ENCODE measurements around the gene NKX2-4. TPM values are rescaled to one million over a fixed set of nuclear protein-coding genes. Genes with fewer than 3 reads are reported as not detected.
"Not testable (repeated sequence)": the region's sequence is repeated elsewhere in the genome, so short reads cannot be mapped to it uniquely, and the experiment has no call there.

NKX2-4 gene
- total and polyA plus RNA-seq, 2 of the 4 experiments (the other 2 are of a cell fraction): not detected

DNA sequence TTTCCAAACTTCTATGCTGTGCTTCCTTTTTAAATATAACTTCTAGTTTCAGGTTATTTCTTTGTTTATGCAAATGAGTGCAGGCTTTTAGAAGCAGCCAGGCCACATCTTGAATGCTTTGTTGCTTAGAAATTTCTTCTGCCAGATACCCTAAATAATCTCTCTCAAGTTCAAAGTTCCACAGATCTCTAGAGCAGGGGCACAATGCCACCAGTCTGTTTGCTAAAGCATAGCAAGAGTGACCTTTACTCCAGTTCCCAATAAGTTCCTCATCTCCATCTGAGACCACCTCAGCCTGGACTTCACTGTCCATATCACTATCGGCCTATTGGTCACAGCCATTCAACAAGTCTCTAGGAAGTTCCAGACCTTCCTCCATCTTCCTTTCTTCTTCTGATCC lies 26.4 kb upstream of the NKX2-4 start:
- CTCF ChIA-PET; H3K4ac ChIP-seq (ENCODE audit: low read depth, low read length); H3K4me3 ChIP-seq (ENCODE audit: insufficient read depth, low read depth, low read length); H2BK5ac ChIP-seq (ENCODE audit: low read depth, low read length, poor library complexity, severe bottlenecking); POLR2A ChIA-PET (ENCODE audit: unreplicated experiment); H2BK15ac ChIP-seq (ENCODE audit: low read depth, low read length); in situ Hi-C loops (cut with MboI; ENCODE audit: low sequenced_read_pairs); H2AK9ac ChIP-seq (replicated peaks; ENCODE audit: low read depth, low read length, poor library complexity); intact Hi-C loops (cut with micrococcal nuclease); H4K20me1 ChIP-seq (ENCODE audit: insufficient read depth, low read length); H3K36me3 ChIP-seq (ENCODE audit: control insufficient read depth, insufficient read depth, low read length); H3K9me1 ChIP-seq (ENCODE audit: insufficient read depth, low read length); H3K9ac ChIP-seq (ENCODE audit: low read depth, low read length); H3K4me1 ChIP-seq (ENCODE audit: control insufficient read depth, insufficient read depth, low read length); H3K27me3 ChIP-seq (ENCODE audit: control insufficient read depth, insufficient read depth, low read length); ATAC-seq (ENCODE audit: low read depth); BruUV-seq (replicated peaks); H3K18ac ChIP-seq (ENCODE audit: low read depth, low read length); dilution Hi-C loops (cut with HindIII; ENCODE audit: low sequenced_read_pairs, unreplicated experiment); H3K27ac ChIP-seq (ENCODE audit: insufficient read depth, low read length); DNase-seq; H3K9me3 ChIP-seq (ENCODE audit: control insufficient read depth, insufficient read depth, low read length); H2BK20ac ChIP-seq (ENCODE audit: low read depth, low read length); H3K79me1 ChIP-seq (ENCODE audit: low read depth in 1 of 2, low read length in 2 of 2); H3K23ac ChIP-seq (ENCODE audit: low read depth, low read length); H3K14ac ChIP-seq (replicated peaks; ENCODE audit: low read depth, low read length); H2BK120ac ChIP-seq (ENCODE audit: low read depth, low read length); H3K4me2 ChIP-seq (ENCODE audit: low read depth, low read length); H4K5ac ChIP-seq (ENCODE audit: low read depth, low read length); H2AK5ac ChIP-seq (ENCODE audit: low read depth, low read length); H2AFZ ChIP-seq (replicated peaks; ENCODE audit: low read length, poor library complexity); H4K8ac ChIP-seq (ENCODE audit: low read depth in 2 of 2, low read length in 2 of 2); H3K56ac ChIP-seq (ENCODE audit: extremely low read depth, insufficient read depth, low read length); H4K91ac ChIP-seq (ENCODE audit: insufficient read depth, low read depth, low read length): not testable (repeated sequence)
- WGBS, 2 experiments (ENCODE audit: extremely low coverage in 2 of 2, insufficient read length in 1 of 2): 86% methylated on average over 1 of the region's 1 CpG; no CpG with 5 or more reads in 1 of the 2 experiments

All from IMR-90 (cell line).